Neural crest cell (in vitro differentiated cells): ENCODE results near the gene FFAR4. TPM values are rescaled to one million over a fixed set of nuclear protein-coding genes. Genes with fewer than 3 reads are reported as not detected.

Experiments used
- DNase-seq: peaks from one replicate; pipeline ENCODE4 v3.0.0; 2021; ENCODE audit warnings: low read depth, mixed read lengths, low spot score
- H3K27ac Mint-ChIP-seq: one replicate; pipeline ENCODE4 v1.8.0; 2021; ENCODE audit warnings: mild to moderate bottlenecking, mixed read lengths; ENCODE audit not compliant: unreplicated experiment
- H3K27me3 Mint-ChIP-seq: 2 replicates; pipeline ENCODE4 v1.8.0; 2021; ENCODE audit warnings: low read depth, mild to moderate bottlenecking, mixed read lengths
- H3K36me3 Mint-ChIP-seq: 2 replicates; pipeline ENCODE4 v1.8.0; 2021; ENCODE audit warnings: low read depth, mild to moderate bottlenecking, mixed read lengths
- H3K4me1 Mint-ChIP-seq: 2 replicates; pipeline ENCODE4 v1.8.0; 2021; ENCODE audit warnings: mixed read lengths
- H3K4me3 Mint-ChIP-seq: one replicate; pipeline ENCODE4 v1.8.0; 2021; ENCODE audit warnings: mild to moderate bottlenecking, mixed read lengths
- H3K9me3 Mint-ChIP-seq: 2 replicates; pipeline ENCODE4 v1.8.0; 2021; ENCODE audit warnings: mixed read lengths
- total RNA-seq: library from RNA; stranded (reverse); gene quantifications from 2 replicates; pipeline ENCODE4 v1.2.1, GENCODE V29; 2021
- TF ChIP-seq, protein P1 (sequence below): fragments of 200-600 bp; sonication (generic); conservative IDR thresholded peaks from 2 replicates; pipeline ENCODE4 v1.5.0; 2021; ENCODE audit warnings: antibody characterized with exemption, mild to moderate bottlenecking

FFAR4 gene
- total RNA-seq, 1 donor from 2014 or later = 0.09 TPM

DNA sequence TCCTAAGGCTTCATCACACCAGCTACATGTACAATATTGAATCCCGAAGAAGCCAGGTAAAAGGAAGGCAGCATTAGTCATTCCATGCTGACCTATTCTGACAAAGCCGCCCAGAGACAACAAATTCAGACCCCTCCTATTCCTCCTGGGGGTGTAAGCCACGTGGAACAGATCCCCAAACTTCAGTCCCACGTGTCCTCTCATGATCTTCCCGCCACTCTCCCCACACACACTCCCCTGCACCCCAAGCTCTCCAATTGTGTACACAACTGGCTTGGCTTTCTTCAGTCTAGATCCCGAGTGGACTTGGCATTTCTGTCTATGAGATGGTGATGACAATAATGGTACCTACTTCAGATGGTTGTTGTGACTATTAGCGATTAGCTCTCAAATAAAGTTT lies 54.5 kb downstream of the FFAR4 start:
- TF ChIP-seq, protein P1, sequence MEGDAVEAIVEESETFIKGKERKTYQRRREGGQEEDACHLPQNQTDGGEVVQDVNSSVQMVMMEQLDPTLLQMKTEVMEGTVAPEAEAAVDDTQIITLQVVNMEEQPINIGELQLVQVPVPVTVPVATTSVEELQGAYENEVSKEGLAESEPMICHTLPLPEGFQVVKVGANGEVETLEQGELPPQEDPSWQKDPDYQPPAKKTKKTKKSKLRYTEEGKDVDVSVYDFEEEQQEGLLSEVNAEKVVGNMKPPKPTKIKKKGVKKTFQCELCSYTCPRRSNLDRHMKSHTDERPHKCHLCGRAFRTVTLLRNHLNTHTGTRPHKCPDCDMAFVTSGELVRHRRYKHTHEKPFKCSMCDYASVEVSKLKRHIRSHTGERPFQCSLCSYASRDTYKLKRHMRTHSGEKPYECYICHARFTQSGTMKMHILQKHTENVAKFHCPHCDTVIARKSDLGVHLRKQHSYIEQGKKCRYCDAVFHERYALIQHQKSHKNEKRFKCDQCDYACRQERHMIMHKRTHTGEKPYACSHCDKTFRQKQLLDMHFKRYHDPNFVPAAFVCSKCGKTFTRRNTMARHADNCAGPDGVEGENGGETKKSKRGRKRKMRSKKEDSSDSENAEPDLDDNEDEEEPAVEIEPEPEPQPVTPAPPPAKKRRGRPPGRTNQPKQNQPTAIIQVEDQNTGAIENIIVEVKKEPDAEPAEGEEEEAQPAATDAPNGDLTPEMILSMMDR = no peak
- Mint-ChIP-seq H3K27me3 (peaks cover 17% of the 10 kb centered on the region), H3K4me1 (no peaks in the 10 kb centered on the region)

DNA sequence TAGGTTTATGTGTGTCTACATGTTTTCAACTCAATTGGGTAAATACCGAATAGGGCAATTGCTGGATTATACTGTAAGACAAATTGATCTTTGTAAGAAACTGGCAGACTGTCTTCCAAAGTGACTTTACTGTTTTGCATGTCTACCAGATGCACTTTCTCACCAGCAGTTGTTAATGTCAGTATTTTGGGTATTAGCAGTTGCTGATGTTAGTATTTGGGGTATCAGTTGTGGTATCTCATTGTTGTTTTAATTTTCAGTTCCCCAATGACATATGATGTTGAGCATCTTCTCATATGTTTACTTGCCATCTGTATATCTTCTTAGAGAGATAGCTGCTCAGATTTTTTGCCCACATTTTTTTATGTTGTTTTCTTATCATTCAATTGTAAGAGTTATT lies 56.5 kb downstream of the FFAR4 start:
- DNase-seq = no peak
- Mint-ChIP-seq H3K36me3 (no peaks in the 10 kb centered on the region), H3K4me3 (no peak overlapping the region), H3K9me3 (no peaks in the 10 kb centered on the region), H3K27me3 (peaks cover 17% of the 10 kb centered on the region), H3K4me1 (no peaks in the 10 kb centered on the region), H3K27ac (no peak overlapping the region)
- TF ChIP-seq, protein P1 = no peak

More for the DNA sequence above, 54.5 kb downstream of the FFAR4 start:
- Mint-ChIP-seq H3K36me3 (no peaks in the 10 kb centered on the region), H3K4me3 (no peak overlapping the region), H3K9me3 (no peaks in the 10 kb centered on the region), H3K27ac (no peak overlapping the region)
- DNase-seq = no peak

DNA sequence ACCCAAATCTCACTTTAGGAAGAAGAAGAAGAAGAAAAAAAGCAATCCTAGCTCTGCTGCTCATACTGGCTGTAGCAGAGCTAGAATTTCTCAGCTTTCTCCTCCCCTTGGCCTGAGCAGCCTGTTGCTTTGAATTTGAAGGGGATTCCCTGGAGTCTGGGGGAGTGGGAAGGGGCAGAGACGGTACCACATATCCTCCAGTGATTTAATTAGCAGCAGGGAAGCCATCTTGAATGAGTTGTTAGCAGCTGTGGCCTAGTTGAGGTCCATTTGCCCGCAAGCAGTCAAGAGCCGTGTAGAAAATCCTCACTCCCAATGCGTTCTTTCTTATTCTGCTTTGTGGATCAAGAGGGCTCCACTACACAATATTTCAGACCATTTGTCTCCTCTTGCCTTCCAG lies 62.4 kb downstream of the FFAR4 start:
- no peaks in the 10 kb centered on the region for H3K27me3 Mint-ChIP-seq

DNA sequence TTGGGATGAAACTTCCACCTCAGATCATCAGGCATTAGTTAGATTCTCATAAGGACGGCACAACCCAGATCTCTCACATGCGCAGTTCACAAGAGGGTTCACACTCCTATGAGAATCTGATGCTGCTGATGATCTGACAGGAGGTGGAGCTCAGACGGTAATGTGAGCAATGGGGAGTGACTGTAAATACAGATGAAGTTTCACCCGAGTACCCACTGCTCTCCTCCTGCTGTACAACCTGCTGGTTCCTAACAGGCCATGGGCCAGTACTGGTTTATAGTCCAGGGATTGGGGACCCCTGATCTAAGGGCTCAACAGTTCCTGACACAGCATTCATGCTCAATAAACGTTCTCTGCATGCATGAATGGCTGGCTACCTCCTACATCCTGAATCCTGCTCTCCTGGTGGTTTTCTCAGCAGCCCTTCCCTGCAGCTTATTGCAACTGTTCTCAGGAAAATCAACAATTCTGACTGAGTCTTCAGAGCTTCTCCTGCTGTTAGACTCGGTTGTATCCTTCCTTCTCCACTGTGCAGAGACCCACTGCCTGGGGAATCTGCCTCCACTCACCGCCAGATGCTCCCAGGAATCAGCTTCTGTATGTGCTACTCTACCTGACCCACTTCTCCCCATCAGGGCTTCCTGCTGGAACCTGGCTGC lies 63.3 kb downstream of the FFAR4 start:
- Mint-ChIP-seq H3K4me1 (no peaks in the 10 kb centered on the region), H3K27me3 (no peaks in the 10 kb centered on the region), H3K27ac (no peak overlapping the region), H3K4me3 (no peak overlapping the region), H3K9me3 (peaks cover 3% of the 10 kb centered on the region), H3K36me3 (no peaks in the 10 kb centered on the region)
- DNase-seq = no peak
- TF ChIP-seq, protein P1 = no peak

More for the DNA sequence above, 62.4 kb downstream of the FFAR4 start:
- Mint-ChIP-seq H3K36me3 (no peaks in the 10 kb centered on the region), H3K9me3 (no peaks in the 10 kb centered on the region), H3K4me1 (no peaks in the 10 kb centered on the region), H3K27ac (no peak overlapping the region), H3K4me3 (no peak overlapping the region)
- no peak for DNase-seq
- TF ChIP-seq, protein P1 = no peak

DNA sequence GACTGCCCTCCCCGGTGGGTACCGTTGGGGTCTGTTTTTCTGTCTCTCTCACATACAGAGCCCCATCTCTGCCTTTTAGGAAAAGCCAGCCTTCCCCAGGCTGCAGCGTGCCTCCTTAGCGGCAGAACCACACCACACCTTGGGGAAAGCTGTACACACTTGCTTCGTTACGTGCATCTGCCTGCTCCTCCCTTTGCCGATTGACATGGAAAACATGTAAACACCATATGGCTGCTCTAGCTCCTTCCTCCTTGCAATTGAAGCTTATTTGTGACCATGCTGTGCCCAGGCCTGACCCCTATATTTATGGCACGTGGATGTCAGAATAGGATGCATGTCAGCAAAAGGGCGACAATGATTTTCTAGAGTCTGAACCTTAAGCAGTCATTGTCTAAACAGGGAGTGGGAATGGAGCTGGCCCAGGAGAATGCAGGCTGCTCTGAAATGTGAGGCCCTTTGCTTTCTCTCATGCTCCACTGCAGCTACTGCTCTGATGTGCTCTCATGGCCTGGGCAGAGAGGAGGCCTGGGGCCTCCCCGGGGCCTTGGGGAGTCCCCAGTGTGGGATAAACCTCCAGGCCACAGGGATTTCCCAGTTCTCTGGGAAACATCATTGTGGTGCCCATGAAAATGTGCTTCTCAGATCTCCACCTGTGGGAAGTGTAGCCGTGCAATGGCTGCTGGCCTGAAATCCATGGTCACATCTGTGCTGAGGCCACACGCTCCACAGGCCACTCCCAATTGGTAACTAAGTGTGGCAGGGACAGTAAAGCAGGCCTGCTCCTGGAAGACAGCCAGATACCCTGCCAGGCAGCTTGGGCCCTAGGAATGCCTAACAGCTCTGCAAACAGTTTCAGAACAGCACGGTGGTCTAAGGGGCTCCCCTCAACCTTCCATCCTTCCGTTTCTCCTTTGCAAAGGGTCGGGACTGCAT lies 64.4 kb downstream of the FFAR4 start:
- H3K4me3 Mint-ChIP-seq = no peak overlapping the region
- H3K9me3 Mint-ChIP-seq = peaks cover 3% of the 10 kb centered on the region
- no peaks in the 10 kb centered on the region for H3K36me3 Mint-ChIP-seq
- H3K27ac Mint-ChIP-seq = no peak overlapping the region
- peaks cover 2% of the 10 kb centered on the region for H3K27me3 Mint-ChIP-seq
- TF ChIP-seq, protein P1 = no peak
- H3K4me1 Mint-ChIP-seq = no peaks in the 10 kb centered on the region
- DNase-seq = no peak

Other genes with a start within 250 kb of the FFAR4 start
- gene MYOF, start 84.3 kb upstream of the FFAR4 start, total RNA-seq = 3.9 and 4.0 TPM in 2 replicates
- 30.7 and 30.9 TPM in 2 replicates for gene CEP55, start 70.1 kb upstream of the FFAR4 start, total RNA-seq
- gene RBP4, start 34.6 kb downstream of the FFAR4 start, total RNA-seq = not detected in 2 replicates
- gene PDE6C, start 45.9 kb downstream of the FFAR4 start, total RNA-seq = not detected in 2 replicates
- gene FRA10AC1, start 135.9 kb downstream of the FFAR4 start, total RNA-seq = 12.5 and 14.2 TPM in 2 replicates
- gene LGI1, start 191.3 kb downstream of the FFAR4 start, total RNA-seq = 22.6 and 23.6 TPM in 2 replicates